ENCODE measurements around the gene CDON.

Gene CDON

DNA sequence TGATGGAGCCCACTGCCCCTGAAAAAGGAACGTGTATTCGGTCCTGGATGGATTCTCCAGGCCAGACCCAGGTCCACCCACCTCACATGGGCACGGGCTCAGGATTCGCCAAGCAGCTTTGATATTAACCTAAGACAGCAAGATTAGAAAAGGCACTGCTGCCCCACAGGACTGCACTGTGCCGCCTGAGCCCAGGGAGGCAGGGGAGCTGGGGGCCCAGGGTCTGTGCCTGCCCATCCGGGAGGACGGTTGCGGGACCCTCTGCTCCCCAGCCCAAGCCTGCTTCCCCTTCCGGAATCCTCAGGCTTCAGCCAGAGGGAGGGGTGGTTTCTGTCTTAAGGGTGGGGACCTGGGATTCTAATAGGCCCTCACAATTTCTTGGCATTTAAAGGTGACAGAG is 130.4 kb downstream of the CDON start:
- no peak overlapping the region for H3K4me3 ChIP-seq (ENCODE audit: low read depth, low read length)
- H3K79me2 ChIP-seq (ENCODE audit: control insufficient read depth, insufficient read depth, low read length, unreplicated experiment): no peaks in the 10 kb centered on the region
- peaks cover 27% of the 10 kb centered on the region for H3K27me3 ChIP-seq (ENCODE audit: insufficient read depth, low read length)
- H3K36me3 ChIP-seq (ENCODE audit: insufficient read depth, low read length): no peaks in the 10 kb centered on the region
- H3K4me1 ChIP-seq (ENCODE audit: control insufficient read depth, insufficient read depth, low read length, unreplicated experiment): no peaks in the 10 kb centered on the region
- no peak overlapping the region for H3K27ac ChIP-seq (ENCODE audit: low read depth, low read length)
- H2AFZ ChIP-seq (ENCODE audit: low read length, unreplicated experiment): no peak overlapping the region

GRCh38 chr11:125931668-125932067 is 131.0 kb downstream of the CDON start:
- Histone ChIP-seq H3K79me2 (ENCODE audit: control insufficient read depth, insufficient read depth, low read length, unreplicated experiment) (no peaks in the 10 kb centered on the region), H3K27ac (ENCODE audit: low read depth, low read length) (no peak overlapping the region), H2AFZ (ENCODE audit: low read length, unreplicated experiment) (no peak overlapping the region), H3K4me3 (ENCODE audit: low read depth, low read length) (no peak overlapping the region), H3K27me3 (ENCODE audit: insufficient read depth, low read length) (peaks cover 33% of the 10 kb centered on the region), H3K4me1 (ENCODE audit: control insufficient read depth, insufficient read depth, low read length, unreplicated experiment) (no peaks in the 10 kb centered on the region), H3K36me3 (ENCODE audit: insufficient read depth, low read length) (no peaks in the 10 kb centered on the region)

DNA sequence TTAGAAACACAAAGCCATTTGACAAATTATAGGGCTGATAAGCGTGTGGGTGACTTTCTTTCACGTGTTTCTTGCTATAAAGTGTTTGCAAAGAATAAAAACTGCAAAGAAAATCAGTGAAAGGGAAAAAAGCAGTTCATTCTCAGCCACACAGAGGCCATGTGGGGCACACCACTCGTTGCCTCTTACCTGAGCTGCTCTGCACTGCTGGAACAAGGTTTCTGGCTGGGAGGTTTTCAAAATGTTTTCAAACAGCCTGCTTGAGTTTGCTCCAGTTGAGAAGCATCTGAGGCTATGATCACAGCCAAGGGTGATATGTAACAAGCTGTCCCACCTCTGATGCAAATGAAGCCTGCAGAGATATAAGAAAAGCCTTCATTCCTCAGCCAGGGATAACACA is 131.6 kb downstream of the CDON start:
- H3K4me3 ChIP-seq (ENCODE audit: low read depth, low read length): no peak overlapping the region
- peaks cover 33% of the 10 kb centered on the region for H3K27me3 ChIP-seq (ENCODE audit: insufficient read depth, low read length)
- no peaks in the 10 kb centered on the region for H3K36me3 ChIP-seq (ENCODE audit: insufficient read depth, low read length)
- H3K79me2 ChIP-seq (ENCODE audit: control insufficient read depth, insufficient read depth, low read length, unreplicated experiment): no peaks in the 10 kb centered on the region
- H3K4me1 ChIP-seq (ENCODE audit: control insufficient read depth, insufficient read depth, low read length, unreplicated experiment): no peaks in the 10 kb centered on the region
- no peak overlapping the region for H3K27ac ChIP-seq (ENCODE audit: low read depth, low read length)
- H2AFZ ChIP-seq (ENCODE audit: low read length, unreplicated experiment): no peak overlapping the region

- Histone ChIP-seq H3K4me1 (ENCODE audit: control insufficient read depth, insufficient read depth, low read length, unreplicated experiment) (no peaks in the 10 kb centered on the region), H3K27ac (ENCODE audit: low read depth, low read length) (no peak overlapping the region), H2AFZ (ENCODE audit: low read length, unreplicated experiment) (no peak overlapping the region), H3K79me2 (ENCODE audit: control insufficient read depth, insufficient read depth, low read length, unreplicated experiment) (no peaks in the 10 kb centered on the region), H3K36me3 (ENCODE audit: insufficient read depth, low read length) (no peaks in the 10 kb centered on the region), H3K4me3 (ENCODE audit: low read depth, low read length) (no peak overlapping the region), H3K27me3 (ENCODE audit: insufficient read depth, low read length) (peaks cover 38% of the 10 kb centered on the region)
These were observed 132.6 kb downstream of the CDON start for GRCh38 chr11:125930076-125930450.

- H2AFZ ChIP-seq (ENCODE audit: low read length, unreplicated experiment): no peak overlapping the region
- no peaks in the 10 kb centered on the region for H3K79me2 ChIP-seq (ENCODE audit: control insufficient read depth, insufficient read depth, low read length, unreplicated experiment)
- no peak overlapping the region for H3K27ac ChIP-seq (ENCODE audit: low read depth, low read length)
- no peaks in the 10 kb centered on the region for H3K4me1 ChIP-seq (ENCODE audit: control insufficient read depth, insufficient read depth, low read length, unreplicated experiment)
- no peak overlapping the region for H3K4me3 ChIP-seq (ENCODE audit: low read depth, low read length)
- H3K27me3 ChIP-seq (ENCODE audit: insufficient read depth, low read length): peaks cover 38% of the 10 kb centered on the region
- no peaks in the 10 kb centered on the region for H3K36me3 ChIP-seq (ENCODE audit: insufficient read depth, low read length)
These were observed 133.1 kb downstream of the CDON start for GRCh38 chr11:125929445-125930075.

GRCh38 chr11:125926682-125927081 is 136.0 kb downstream of the CDON start:
- no peaks in the 10 kb centered on the region for H3K4me1 ChIP-seq (ENCODE audit: control insufficient read depth, insufficient read depth, low read length, unreplicated experiment)
- peaks cover 36% of the 10 kb centered on the region for H3K27me3 ChIP-seq (ENCODE audit: insufficient read depth, low read length)
- no peaks in the 10 kb centered on the region for H3K79me2 ChIP-seq (ENCODE audit: control insufficient read depth, insufficient read depth, low read length, unreplicated experiment)
- H3K27ac ChIP-seq (ENCODE audit: low read depth, low read length): no peak overlapping the region
- no peak overlapping the region for H2AFZ ChIP-seq (ENCODE audit: low read length, unreplicated experiment)
- H3K4me3 ChIP-seq (ENCODE audit: low read depth, low read length): no peak overlapping the region
- no peaks in the 10 kb centered on the region for H3K36me3 ChIP-seq (ENCODE audit: insufficient read depth, low read length)

DNA sequence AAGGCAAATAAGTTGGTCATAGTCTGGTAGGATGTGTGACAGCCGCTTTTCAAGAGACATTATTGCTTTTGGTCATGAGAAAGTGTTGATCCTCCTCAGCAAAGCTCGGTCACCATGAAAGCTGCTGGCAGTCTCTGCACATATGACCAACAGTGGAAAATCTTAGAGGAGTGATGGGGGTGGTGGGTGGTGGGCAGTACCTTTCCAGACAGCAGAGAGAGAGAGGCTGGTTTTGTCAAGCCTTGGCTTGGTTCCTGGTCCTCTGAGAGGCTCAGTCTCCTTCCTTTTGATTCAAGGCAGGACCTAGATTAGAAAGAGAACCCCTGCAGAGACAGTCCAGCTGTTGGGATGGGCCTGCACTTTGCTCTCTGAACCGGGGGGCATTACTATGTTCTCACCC is 136.9 kb downstream of the CDON start:
- Histone ChIP-seq H2AFZ (ENCODE audit: low read length, unreplicated experiment) (no peak overlapping the region), H3K27me3 (ENCODE audit: insufficient read depth, low read length) (peaks cover 29% of the 10 kb centered on the region)

DNA sequence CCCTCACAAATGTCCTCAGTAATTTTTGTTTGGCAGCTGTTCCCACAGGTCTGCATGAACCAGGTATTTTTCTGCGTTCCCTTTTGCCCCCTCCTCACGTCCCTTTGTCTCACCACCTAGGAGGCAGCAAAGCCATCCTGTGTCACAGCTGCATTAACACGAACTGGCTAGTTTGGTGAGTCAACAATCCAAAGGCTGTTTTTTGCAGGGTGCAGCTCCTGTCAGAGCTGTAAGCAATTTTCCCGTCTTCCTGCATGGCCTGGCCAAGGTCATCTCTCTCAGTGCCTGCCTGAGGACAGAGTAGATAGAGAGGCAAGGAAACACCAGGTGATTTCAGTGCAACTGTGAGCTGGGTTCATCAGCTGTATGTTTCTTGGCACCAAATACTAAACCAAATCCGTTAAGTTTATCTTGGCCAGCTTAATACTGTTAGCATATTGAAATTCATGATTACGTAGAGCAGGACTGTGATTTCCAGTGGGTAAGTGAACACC is 137.4 kb downstream of the CDON start:
- no peaks in the 10 kb centered on the region for H3K4me1 ChIP-seq (ENCODE audit: control insufficient read depth, insufficient read depth, low read length, unreplicated experiment)
- H3K27ac ChIP-seq (ENCODE audit: low read depth, low read length): no peak overlapping the region
- H3K27me3 ChIP-seq (ENCODE audit: insufficient read depth, low read length): peaks cover 29% of the 10 kb centered on the region
- H2AFZ ChIP-seq (ENCODE audit: low read length, unreplicated experiment): no peak overlapping the region
- no peaks in the 10 kb centered on the region for H3K79me2 ChIP-seq (ENCODE audit: control insufficient read depth, insufficient read depth, low read length, unreplicated experiment)
- no peak overlapping the region for H3K4me3 ChIP-seq (ENCODE audit: low read depth, low read length)
- no peaks in the 10 kb centered on the region for H3K36me3 ChIP-seq (ENCODE audit: insufficient read depth, low read length)

More for the DNA sequence above, 136.9 kb downstream of the CDON start:
- Histone ChIP-seq H3K36me3 (ENCODE audit: insufficient read depth, low read length) (no peaks in the 10 kb centered on the region), H3K4me1 (ENCODE audit: control insufficient read depth, insufficient read depth, low read length, unreplicated experiment) (no peaks in the 10 kb centered on the region), H3K79me2 (ENCODE audit: control insufficient read depth, insufficient read depth, low read length, unreplicated experiment) (no peaks in the 10 kb centered on the region), H3K4me3 (ENCODE audit: low read depth, low read length) (no peak overlapping the region), H3K27ac (ENCODE audit: low read depth, low read length) (no peak overlapping the region)

DNA sequence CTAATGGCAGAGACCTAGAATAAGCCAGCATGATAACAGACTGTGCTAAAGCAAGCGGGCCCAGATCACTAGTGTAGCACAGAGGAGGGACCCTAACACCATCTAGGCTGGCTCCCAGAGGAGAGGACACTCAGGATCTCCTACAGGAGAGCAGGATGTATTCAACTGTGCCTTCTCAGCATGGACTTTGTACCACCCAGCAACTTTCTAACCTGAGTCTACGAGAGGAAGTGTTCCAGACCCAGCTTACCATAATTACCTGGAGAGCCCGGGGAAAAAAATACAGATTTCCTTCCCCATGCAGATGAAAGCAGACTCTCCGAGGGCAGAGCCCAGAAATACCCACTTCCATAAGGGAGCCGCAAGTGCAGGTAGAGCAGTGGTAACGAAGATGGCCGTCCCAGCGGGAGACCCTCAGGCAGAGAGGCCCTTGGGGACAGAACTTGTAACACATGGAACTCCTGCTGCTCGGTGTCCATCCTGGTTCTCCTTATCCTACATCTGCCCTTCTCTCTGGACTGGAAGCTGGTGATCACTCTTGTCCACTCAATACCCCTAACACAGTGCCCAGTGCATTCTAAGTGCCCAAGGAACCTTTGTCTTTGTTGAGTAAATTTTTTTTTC is 138.2 kb downstream of the CDON start:
- H3K36me3 ChIP-seq (ENCODE audit: insufficient read depth, low read length): no peaks in the 10 kb centered on the region
- H3K4me1 ChIP-seq (ENCODE audit: control insufficient read depth, insufficient read depth, low read length, unreplicated experiment): no peaks in the 10 kb centered on the region
- no peaks in the 10 kb centered on the region for H3K79me2 ChIP-seq (ENCODE audit: control insufficient read depth, insufficient read depth, low read length, unreplicated experiment)
- no peak overlapping the region for H3K4me3 ChIP-seq (ENCODE audit: low read depth, low read length)
- H2AFZ ChIP-seq (ENCODE audit: low read length, unreplicated experiment): no peak overlapping the region
- H3K27ac ChIP-seq (ENCODE audit: low read depth, low read length): no peak overlapping the region
- peaks cover 29% of the 10 kb centered on the region for H3K27me3 ChIP-seq (ENCODE audit: insufficient read depth, low read length)

- H3K27me3 ChIP-seq (ENCODE audit: insufficient read depth, low read length): peaks cover 32% of the 10 kb centered on the region
- no peaks in the 10 kb centered on the region for H3K4me1 ChIP-seq (ENCODE audit: control insufficient read depth, insufficient read depth, low read length, unreplicated experiment)
These were observed 139.0 kb downstream of the CDON start for GRCh38 chr11:125923633-125924032.

DNA sequence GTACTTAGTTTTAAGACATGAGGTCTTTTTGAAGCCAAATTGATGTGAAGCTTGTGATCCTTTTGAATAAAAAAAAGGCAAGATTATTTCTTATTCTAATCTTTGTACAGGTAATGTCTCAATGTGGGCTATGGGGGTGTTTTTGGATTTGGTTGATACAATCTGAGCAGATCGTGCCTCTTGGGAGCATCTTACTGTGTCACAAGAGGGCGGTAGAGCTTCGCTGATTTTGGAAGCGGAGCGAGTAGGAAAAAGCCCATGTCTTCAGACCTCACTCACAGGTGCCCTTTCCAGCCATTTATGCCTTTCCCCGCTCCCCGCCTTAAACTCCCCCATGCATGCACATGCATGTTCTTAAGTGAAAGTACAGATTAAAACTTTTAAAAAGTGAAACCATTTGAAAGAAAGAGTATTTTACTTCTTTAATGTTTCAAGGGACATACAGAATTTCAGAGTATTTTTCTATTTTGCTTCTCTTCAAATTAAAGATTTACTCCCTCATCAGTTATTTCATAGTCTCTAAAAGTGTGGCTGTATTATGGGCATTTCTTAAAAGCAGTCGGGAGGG is 139.6 kb downstream of the CDON start:
- no peak overlapping the region for H3K27ac ChIP-seq (ENCODE audit: low read depth, low read length)
- no peak overlapping the region for H2AFZ ChIP-seq (ENCODE audit: low read length, unreplicated experiment)
- H3K4me1 ChIP-seq (ENCODE audit: control insufficient read depth, insufficient read depth, low read length, unreplicated experiment): no peaks in the 10 kb centered on the region
- H3K79me2 ChIP-seq (ENCODE audit: control insufficient read depth, insufficient read depth, low read length, unreplicated experiment): no peaks in the 10 kb centered on the region
- H3K4me3 ChIP-seq (ENCODE audit: low read depth, low read length): no peak overlapping the region
- H3K27me3 ChIP-seq (ENCODE audit: insufficient read depth, low read length): peaks cover 31% of the 10 kb centered on the region
- H3K36me3 ChIP-seq (ENCODE audit: insufficient read depth, low read length): no peaks in the 10 kb centered on the region

More at GRCh38 chr11:125923633-125924032, 139.0 kb downstream of the CDON start:
- Histone ChIP-seq H3K4me3 (ENCODE audit: low read depth, low read length) (no peak overlapping the region), H3K79me2 (ENCODE audit: control insufficient read depth, insufficient read depth, low read length, unreplicated experiment) (no peaks in the 10 kb centered on the region), H3K27ac (ENCODE audit: low read depth, low read length) (no peak overlapping the region), H2AFZ (ENCODE audit: low read length, unreplicated experiment) (no peak overlapping the region), H3K36me3 (ENCODE audit: insufficient read depth, low read length) (no peaks in the 10 kb centered on the region)
